ENCODE data around the gene TMEM245. TPM values are rescaled to one million over a fixed set of nuclear protein-coding genes. Genes with fewer than 3 reads are reported as not detected.

The TMEM245 gene
- total and polyA plus RNA-seq, 2 donors (not counting 3 experiments of a cell fraction or from before 2014, with no cell fraction given): 44.2 to 48.0 TPM

DNA sequence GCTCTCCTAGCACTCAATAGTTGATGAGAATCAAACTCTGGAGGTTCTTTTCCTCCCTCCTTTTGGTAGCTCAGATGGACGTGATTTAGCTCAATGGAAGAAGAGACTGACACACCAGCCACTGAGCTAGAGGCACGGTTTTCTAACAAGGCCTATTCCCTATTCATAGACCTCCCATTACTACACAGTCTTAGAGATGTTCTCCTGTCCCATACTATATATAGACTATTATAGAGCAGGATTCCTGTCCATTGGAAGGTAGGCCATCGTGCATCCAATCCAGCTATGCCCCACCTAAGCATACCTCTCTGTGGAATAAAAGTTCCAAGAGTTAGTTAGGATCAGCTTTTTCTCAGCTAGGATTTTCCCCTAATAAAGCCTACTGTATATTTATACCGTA is 76.2 kb downstream of the TMEM245 start:
- dilution Hi-C loops (cut with MboI; ENCODE audit: extremely low pct_ligation_motif_present, low sequenced_read_pairs) (no loop called here), intact Hi-C loops (cut with micrococcal nuclease) (no loop called here)
- peaks cover 10 to 13% of the 10 kb centered on the region in 2 experiments for H3K36me3 ChIP-seq (ENCODE audit: control insufficient read depth in 2 of 2, extremely low read depth in 1 of 2, insufficient read depth in 2 of 2, low read length in 2 of 2)
- H2AFZ ChIP-seq (ENCODE audit: low read depth, low read length): no peak overlapping the region
- no peaks in the 10 kb centered on the region for H3K9me3 ChIP-seq (replicated peaks; ENCODE audit: control insufficient read depth, insufficient read depth, low read length)
- no peak overlapping the region for H3K27ac ChIP-seq (ENCODE audit: insufficient read depth, low read depth, low read length)
- H3K4me3 ChIP-seq (replicated peaks in 1 of 3; ENCODE audit: insufficient read depth in 1 of 3, low read depth in 1 of 3, low read length in 3 of 3): no peak overlapping the region
- no peaks in the 10 kb centered on the region for H3K27me3 ChIP-seq (ENCODE audit: control insufficient read depth in 2 of 2, insufficient read depth in 2 of 2, low read length in 2 of 2)
- H4K20me1 ChIP-seq (replicated peaks; ENCODE audit: control insufficient read depth, extremely low read depth, insufficient read depth, low read length): no peaks in the 10 kb centered on the region
- no peak overlapping the region for H3K4me2 ChIP-seq (ENCODE audit: insufficient read depth, low read length)
- FAIRE-seq: no peak
- peaks cover 4% of the 10 kb centered on the region for H3K79me2 ChIP-seq (ENCODE audit: control insufficient read depth, insufficient read depth, low read length)
- TF ChIP-seq, protein P1, sequence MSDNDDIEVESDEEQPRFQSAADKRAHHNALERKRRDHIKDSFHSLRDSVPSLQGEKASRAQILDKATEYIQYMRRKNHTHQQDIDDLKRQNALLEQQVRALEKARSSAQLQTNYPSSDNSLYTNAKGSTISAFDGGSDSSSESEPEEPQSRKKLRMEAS (IDR thresholded peaks at IDR 0.05; ENCODE audit: insufficient read depth, insufficient read length): no peak
- TF ChIP-seq, protein P2, sequence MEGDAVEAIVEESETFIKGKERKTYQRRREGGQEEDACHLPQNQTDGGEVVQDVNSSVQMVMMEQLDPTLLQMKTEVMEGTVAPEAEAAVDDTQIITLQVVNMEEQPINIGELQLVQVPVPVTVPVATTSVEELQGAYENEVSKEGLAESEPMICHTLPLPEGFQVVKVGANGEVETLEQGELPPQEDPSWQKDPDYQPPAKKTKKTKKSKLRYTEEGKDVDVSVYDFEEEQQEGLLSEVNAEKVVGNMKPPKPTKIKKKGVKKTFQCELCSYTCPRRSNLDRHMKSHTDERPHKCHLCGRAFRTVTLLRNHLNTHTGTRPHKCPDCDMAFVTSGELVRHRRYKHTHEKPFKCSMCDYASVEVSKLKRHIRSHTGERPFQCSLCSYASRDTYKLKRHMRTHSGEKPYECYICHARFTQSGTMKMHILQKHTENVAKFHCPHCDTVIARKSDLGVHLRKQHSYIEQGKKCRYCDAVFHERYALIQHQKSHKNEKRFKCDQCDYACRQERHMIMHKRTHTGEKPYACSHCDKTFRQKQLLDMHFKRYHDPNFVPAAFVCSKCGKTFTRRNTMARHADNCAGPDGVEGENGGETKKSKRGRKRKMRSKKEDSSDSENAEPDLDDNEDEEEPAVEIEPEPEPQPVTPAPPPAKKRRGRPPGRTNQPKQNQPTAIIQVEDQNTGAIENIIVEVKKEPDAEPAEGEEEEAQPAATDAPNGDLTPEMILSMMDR (IDR thresholded peaks at IDR 0.05; ENCODE audit: extremely low read depth in 1 of 2, insufficient read depth in 1 of 2, low read depth in 1 of 2, low read length in 2 of 2): no peak
- TF ChIP-seq JUN (IDR thresholded peaks at IDR 0.05; ENCODE audit: borderline replicate concordance, insufficient read depth, insufficient read length, low read depth): no peak
- no peak for TF ChIP-seq MYC (IDR thresholded peaks at IDR 0.05; ENCODE audit: low read depth, low read length)
- no peak for TF ChIP-seq POLR2AphosphoS5 (IDR thresholded peaks at IDR 0.05; ENCODE audit: insufficient read depth, low read depth, low read length)
- TF ChIP-seq FOS (IDR thresholded peaks at IDR 0.05; ENCODE audit: borderline replicate concordance, insufficient read depth, low read length): no peak
- no peak for TF ChIP-seq POLR2A (IDR thresholded peaks at IDR 0.05; ENCODE audit: low read depth, low read length)
- TF ChIP-seq GATA2 (IDR thresholded peaks at IDR 0.05; ENCODE audit: insufficient read depth, insufficient read length, low read depth, low read length): no peak
- TF ChIP-seq EZH2 (IDR thresholded peaks at IDR 0.05; ENCODE audit: borderline replicate concordance, low read depth, low read length, severe bottlenecking): no peak
- ChIA-PET CTCF (interaction anchor here (0.6 to 1.5 kb wide), 3 partner anchors 10 to 89 kb away, joined by 3 to 6 read pairs (median 3); no protein-coding TSS in a partner anchor), POLR2A (no interaction called here)
- H3K4me1 ChIP-seq (ENCODE audit: control insufficient read depth, extremely low read depth, insufficient read depth, low read length): peaks cover 15% of the 10 kb centered on the region
- H3K9me1 ChIP-seq (replicated peaks; ENCODE audit: control insufficient read depth, extremely low read depth, insufficient read depth, low read length): no peaks in the 10 kb centered on the region
- DNase-seq (ENCODE audit: low read depth, low spot score): no peak
- BruUV-seq (replicated peaks): no TSS peak
- H3K9ac ChIP-seq (replicated peaks; ENCODE audit: extremely low read depth, insufficient read depth, low read length): no peak overlapping the region
